CD4-positive, CD25-positive, alpha-beta regulatory T cell (primary cell): Measurements from ENCODE around the gene SMARCA1. TPM values are rescaled to one million over a fixed set of nuclear protein-coding genes. Genes with fewer than 3 reads are reported as not detected.

Experiments used
- ATAC-seq, 2 donors: fragments of 150-1000 bp; cut with Tn5 transposase; one replicate each; pipeline ENCODE4 v1.10.0; 2021; ENCODE audit warnings: low read depth in 2 of 2, moderate number of reproducible peaks in 2 of 2, moderate library complexity in 1 of 2
- DNase-seq, 3 donors: peaks; one replicate each; pipeline versions ENCODE4 v3.0.0 to v3.0.0-alpha.2; 2012 to 2022; ENCODE audit warnings: mixed read lengths in 1 of 3
- H3K27ac ChIP-seq: one replicate; pipeline ENCODE4 v1.7.0; 2013; ENCODE audit warnings: mild to moderate bottlenecking, low read length; ENCODE audit not compliant: insufficient read depth, poor library complexity, severe bottlenecking
- H3K27me3 ChIP-seq: one replicate; pipeline ENCODE4 v1.7.0; 2013; ENCODE audit warnings: low read length; ENCODE audit not compliant: control insufficient read depth, insufficient read depth
- H3K36me3 ChIP-seq: one replicate; pipeline ENCODE4 v1.7.0; 2013; ENCODE audit warnings: mild to moderate bottlenecking, low read length, moderate library complexity; ENCODE audit not compliant: control insufficient read depth, insufficient read depth
- H3K4me1 ChIP-seq: 2 replicates; pipeline ENCODE4 v1.7.0; 2013; ENCODE audit warnings: mild to moderate bottlenecking, low read length; ENCODE audit not compliant: insufficient read depth, control insufficient read depth, poor library complexity, severe bottlenecking
- H3K4me3 ChIP-seq: one replicate; pipeline ENCODE4 v1.7.0; 2013; ENCODE audit warnings: low read depth, mild to moderate bottlenecking, low read length, moderate library complexity
- H3K9me3 ChIP-seq, 2 experiments: 1 replicate in 1 of 2; 2 replicates in 1 of 2; pipeline ENCODE4 v1.7.0; 2013; ENCODE audit warnings: low read length in 2 of 2, mild to moderate bottlenecking in 1 of 2, moderate library complexity in 1 of 2; ENCODE audit not compliant: control insufficient read depth in 2 of 2
- H3K27ac Mint-ChIP-seq, 3 donors: one replicate each; pipeline ENCODE4 v1.8.0; 2020 to 2022; ENCODE audit warnings: mild to moderate bottlenecking in 3 of 3, mixed read lengths in 3 of 3, moderate library complexity in 2 of 3
- H3K27me3 Mint-ChIP-seq: one replicate; pipeline ENCODE4 v1.8.0; 2022; ENCODE audit warnings: mild to moderate bottlenecking, mixed read lengths
- H3K36me3 Mint-ChIP-seq: one replicate; pipeline ENCODE4 v1.8.0; 2020; ENCODE audit warnings: mixed read lengths
- H3K4me1 Mint-ChIP-seq, 4 donors: one replicate each; pipeline ENCODE4 v1.8.0; 2020 to 2022; ENCODE audit warnings: mixed read lengths in 4 of 4, mild to moderate bottlenecking in 1 of 4
- H3K4me3 Mint-ChIP-seq, 4 donors: one replicate each; pipeline ENCODE4 v1.8.0; 2020 to 2022; ENCODE audit warnings: mild to moderate bottlenecking in 4 of 4, mixed read lengths in 4 of 4, moderate library complexity in 3 of 4
- H3K9me3 Mint-ChIP-seq, 7 donors: one replicate each; pipeline ENCODE4 v1.8.0; 2020 to 2022; ENCODE audit warnings: mixed read lengths in 7 of 7, mild to moderate bottlenecking in 3 of 7, moderate library complexity in 2 of 7
- polyA plus RNA-seq, 4 donors: library from polyadenylated mRNA; unstranded; fragments of 300-500 nt; fragmentation: Illumina TruSeq; gene quantifications; one replicate each; pipeline ENCODE4 v1.2.3, GENCODE V29; 2021
- total RNA-seq: library from RNA; stranded (reverse); gene quantifications from one replicate; pipeline ENCODE4 v1.2.3, GENCODE V29; 2022

Gene SMARCA1
- total and polyA plus RNA-seq, 5 donors from 2014 or later: 0.14 to 0.59 (median 0.25) TPM; not detected in 2

- no peaks in the 10 kb centered on the region for H3K9me3 ChIP-seq
- H3K4me3 ChIP-seq: no peak overlapping the region
- peaks cover 0 to 2% (median 1%) of the 10 kb centered on the region in 4 donors for H3K4me1 Mint-ChIP-seq
- DNase-seq (peak in 1 of 3 donors; percentile 7), ATAC-seq (no peak)
- peaks cover 13% of the 10 kb centered on the region for H3K27me3 Mint-ChIP-seq
- peaks cover 12% of the 10 kb centered on the region for H3K27me3 ChIP-seq
- H3K27ac Mint-ChIP-seq: no peak overlapping the region
- H3K4me3 Mint-ChIP-seq: peak overlapping the region in 2 of 4 donors; percentile 56 to 72
- no peaks in the 10 kb centered on the region for H3K4me1 ChIP-seq
- no peaks in the 10 kb centered on the region for H3K36me3 ChIP-seq
- no peak overlapping the region for H3K27ac ChIP-seq
- H3K36me3 Mint-ChIP-seq: no peaks in the 10 kb centered on the region
- H3K9me3 Mint-ChIP-seq: no peaks in the 10 kb centered on the region
Observed at GRCh38 chrX:129540722-129541184, 17.5 kb upstream of the SMARCA1 start.

DNA sequence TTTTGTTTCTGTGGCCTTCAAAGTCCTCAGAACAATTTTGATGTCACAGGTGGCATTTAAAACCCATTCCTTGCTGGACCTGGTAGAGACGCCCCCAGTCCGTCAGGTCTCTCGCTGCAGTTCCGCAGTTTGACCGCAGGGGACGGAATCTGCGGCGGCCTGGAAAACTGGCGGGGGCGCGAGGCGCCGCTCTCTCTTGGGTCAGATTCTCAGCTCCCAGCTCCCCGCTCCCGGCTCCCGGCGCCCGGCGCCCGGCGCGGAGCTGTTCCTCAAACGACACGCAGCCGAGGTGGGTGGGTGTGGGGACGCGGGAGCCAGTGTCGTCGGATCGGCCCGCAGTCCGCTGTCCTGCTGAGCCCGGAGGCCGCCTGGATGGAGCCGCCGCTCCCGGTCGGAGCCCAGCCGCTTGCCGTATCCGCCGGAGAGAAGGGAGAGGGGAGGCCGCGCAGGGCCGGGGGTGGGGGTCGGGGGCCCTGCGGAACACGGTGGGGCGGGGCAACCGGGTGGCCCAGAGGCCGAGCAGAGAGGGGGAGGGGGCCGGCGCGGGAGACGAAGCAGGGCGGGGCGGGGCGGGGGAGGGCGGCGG, 16.9 kb upstream of the SMARCA1 start, which contains the start of gene OCRL:
Gene OCRL, plus strand, starts transcription at position 192 of the 586 bp plus-strand sequence. Its CDS starts 181 bp downstream, at position 373.
- Mint-ChIP-seq H3K36me3 (no peaks in the 10 kb centered on the region), H3K27me3 (peaks cover 13% of the 10 kb centered on the region)
- peak; percentile 12 to 53 (median 21) for DNase-seq

DNA sequence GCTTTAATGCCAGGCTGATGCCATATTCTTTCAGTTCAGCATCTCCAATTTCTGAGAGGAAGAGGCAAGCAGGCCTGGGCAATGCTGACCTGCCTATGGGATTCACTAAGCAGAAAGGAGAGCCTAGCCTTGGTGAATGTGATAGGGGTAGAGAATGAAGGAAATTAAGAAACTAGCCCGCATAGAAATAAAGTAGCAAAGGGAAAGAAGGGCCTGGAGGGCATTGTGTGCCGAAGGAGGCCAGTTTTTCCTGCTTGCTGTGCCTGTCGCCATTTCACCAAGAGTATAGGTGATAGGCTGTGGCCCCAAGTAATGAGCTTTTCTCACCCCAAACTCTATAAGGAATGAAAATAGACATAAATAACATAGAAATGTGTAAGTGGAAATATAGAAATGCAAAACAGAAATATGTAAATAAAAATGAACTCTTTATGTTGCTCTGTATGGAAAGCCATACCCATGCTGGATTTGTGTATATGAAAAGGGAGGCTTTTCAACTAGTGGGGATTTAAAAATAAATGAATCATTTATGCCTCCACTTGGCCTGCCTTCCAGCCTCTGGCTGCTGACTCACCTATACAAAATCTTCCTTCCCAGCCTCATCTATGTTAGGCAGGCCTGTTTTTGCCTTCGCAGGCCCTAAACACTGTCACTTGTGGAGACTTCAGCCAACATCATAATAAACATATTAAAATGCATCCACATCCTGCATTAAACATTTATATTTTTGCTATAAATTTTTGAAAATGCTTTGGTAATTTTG, 11.7 kb upstream of the SMARCA1 start:
- Mint-ChIP-seq H3K36me3 (no peaks in the 10 kb centered on the region), H3K27me3 (peaks cover 9% of the 10 kb centered on the region), H3K27ac (no peak overlapping the region), H3K9me3 (no peaks in the 10 kb centered on the region), H3K4me3 (no peak overlapping the region), H3K4me1 (peaks cover 0 to 2% (median 0%) of the 10 kb centered on the region in 4 donors)
- H3K4me3 ChIP-seq: no peak overlapping the region
- H3K36me3 ChIP-seq: no peaks in the 10 kb centered on the region
- DNase-seq: no peak
- H3K27ac ChIP-seq: no peak overlapping the region
- H3K4me1 ChIP-seq: no peaks in the 10 kb centered on the region
- ATAC-seq: no peak
- peaks cover 8% of the 10 kb centered on the region for H3K27me3 ChIP-seq
- H3K9me3 ChIP-seq: no peaks in the 10 kb centered on the region

More for the DNA sequence above, 16.9 kb upstream of the SMARCA1 start, which contains the start of gene OCRL:
- H3K4me3 Mint-ChIP-seq: peak within 1 kb of the TSS; percentile 33 to 89 (median 72)
- Histone ChIP-seq H3K27me3 (peaks cover 12% of the 10 kb centered on the region), H3K4me3 (no peak within 1 kb of the TSS), H3K9me3 (no peaks in the 10 kb centered on the region), H3K4me1 (no peaks in the 10 kb centered on the region), H3K36me3 (no peaks in the 10 kb centered on the region), H3K27ac (no peak within 1 kb of the TSS)
- ATAC-seq: peak in 1 of 2 donors; percentile 55
- no peaks in the 10 kb centered on the region for H3K9me3 Mint-ChIP-seq
- peaks cover 0 to 2% (median 1%) of the 10 kb centered on the region in 4 donors for H3K4me1 Mint-ChIP-seq
- H3K27ac Mint-ChIP-seq: peak within 1 kb of the TSS in 1 of 3 donors; percentile 28

DNA sequence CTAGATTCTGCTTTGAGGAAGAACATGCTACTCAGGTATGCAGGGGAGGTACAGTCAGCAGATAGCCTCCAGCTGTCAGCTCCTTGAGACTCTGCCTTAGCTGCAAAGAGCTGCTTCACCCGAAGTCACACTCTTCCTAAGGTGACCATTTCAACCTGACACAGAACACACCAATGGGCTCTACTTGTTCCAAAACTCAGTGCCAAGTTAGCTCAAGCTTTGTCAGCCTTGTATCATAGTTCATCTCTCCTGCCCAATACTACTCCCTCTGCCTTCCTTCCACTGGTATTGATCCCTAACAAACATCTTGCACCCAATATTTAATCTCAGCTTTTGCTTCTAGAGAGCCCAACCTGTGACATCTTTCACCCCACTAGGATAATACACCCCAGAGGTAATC, 7.8 kb upstream of the SMARCA1 start:
- Histone ChIP-seq H3K4me1 (no peaks in the 10 kb centered on the region), H3K4me3 (no peak overlapping the region), H3K36me3 (no peaks in the 10 kb centered on the region), H3K9me3 (no peaks in the 10 kb centered on the region), H3K27me3 (no peaks in the 10 kb centered on the region), H3K27ac (no peak overlapping the region)
- H3K36me3 Mint-ChIP-seq: no peaks in the 10 kb centered on the region
- H3K4me1 Mint-ChIP-seq: peaks cover 0 to 2% (median 0%) of the 10 kb centered on the region in 4 donors
- no peak overlapping the region for H3K27ac Mint-ChIP-seq
- DNase-seq: no peak
- H3K9me3 Mint-ChIP-seq: no peaks in the 10 kb centered on the region
- no peaks in the 10 kb centered on the region for H3K27me3 Mint-ChIP-seq
- ATAC-seq: no peak
- no peak overlapping the region for H3K4me3 Mint-ChIP-seq

- H3K4me1 Mint-ChIP-seq: peaks cover 0 to 2% (median 0%) of the 10 kb centered on the region in 4 donors
- no peaks in the 10 kb centered on the region for H3K9me3 Mint-ChIP-seq
- no peaks in the 10 kb centered on the region for H3K9me3 ChIP-seq
- no peaks in the 10 kb centered on the region for H3K36me3 ChIP-seq
- DNase-seq (no peak), ATAC-seq (no peak)
- no peaks in the 10 kb centered on the region for H3K36me3 Mint-ChIP-seq
- no peak overlapping the region for H3K4me3 Mint-ChIP-seq
- no peak overlapping the region for H3K27ac ChIP-seq
- H3K27me3 ChIP-seq: no peaks in the 10 kb centered on the region
- no peaks in the 10 kb centered on the region for H3K4me1 ChIP-seq
- H3K4me3 ChIP-seq: no peak overlapping the region
- no peak overlapping the region for H3K27ac Mint-ChIP-seq
- H3K27me3 Mint-ChIP-seq: peaks cover 1% of the 10 kb centered on the region
Observed at GRCh38 chrX:129530410-129530809, 7.1 kb upstream of the SMARCA1 start.

DNA sequence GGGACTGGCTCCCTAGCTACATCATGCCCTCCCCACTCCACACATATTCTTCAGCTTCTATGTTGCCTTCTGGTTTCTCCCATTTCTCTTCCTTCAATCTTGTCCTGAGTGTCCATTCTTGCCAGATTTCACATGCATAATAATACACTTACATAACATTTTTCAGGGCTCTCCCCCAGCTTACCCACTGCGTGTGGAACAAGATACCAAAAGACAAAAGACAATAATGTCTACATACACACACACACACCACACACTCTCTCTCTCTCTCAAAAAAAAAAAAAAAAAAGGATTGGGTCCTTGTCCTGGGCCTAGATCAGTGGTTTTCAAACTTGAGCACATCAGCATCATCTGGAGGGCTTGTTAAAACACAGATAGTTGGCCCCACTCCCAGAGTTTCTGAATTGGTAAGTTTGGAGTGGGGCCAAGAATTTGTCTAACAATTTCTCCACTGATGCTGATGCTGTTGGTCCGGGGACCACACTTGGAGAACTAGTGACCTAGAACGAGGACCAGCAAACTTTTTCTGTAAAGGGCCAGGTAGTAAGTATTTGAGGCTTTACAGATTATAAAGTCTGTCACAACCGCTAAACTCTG, 6.5 kb upstream of the SMARCA1 start:
- Mint-ChIP-seq H3K4me1 (peaks cover 0 to 2% (median 0%) of the 10 kb centered on the region in 4 donors), H3K27ac (peak overlapping the region in 2 of 3 donors; percentile 3 to 33), H3K4me3 (no peak overlapping the region), H3K9me3 (no peaks in the 10 kb centered on the region), H3K27me3 (peaks cover 4% of the 10 kb centered on the region), H3K36me3 (no peaks in the 10 kb centered on the region)
- ATAC-seq (no peak), DNase-seq (no peak)
- Histone ChIP-seq H3K27me3 (peaks cover under 1% of the 10 kb centered on the region), H3K4me1 (no peaks in the 10 kb centered on the region), H3K4me3 (no peak overlapping the region), H3K27ac (no peak overlapping the region), H3K9me3 (no peaks in the 10 kb centered on the region), H3K36me3 (no peaks in the 10 kb centered on the region)

DNA sequence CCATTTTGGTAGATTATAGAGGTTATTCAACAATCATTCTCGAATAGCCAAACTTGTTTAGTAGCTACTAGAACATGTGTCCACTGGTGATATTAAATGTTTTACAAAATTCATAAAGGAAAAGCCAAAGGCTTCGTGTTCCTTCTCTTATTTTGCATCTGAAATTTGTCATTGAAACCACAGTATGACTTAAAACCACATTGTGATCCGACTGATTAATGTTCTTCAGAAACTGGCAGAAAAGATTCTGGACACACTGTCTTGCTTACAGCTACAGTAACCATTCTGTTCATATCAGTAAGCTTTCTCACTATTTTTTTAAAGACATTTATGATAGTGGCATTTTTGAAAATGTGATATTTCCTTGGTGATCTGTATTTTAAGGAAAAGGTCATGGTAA, 2.6 kb upstream of the SMARCA1 start:
- H3K4me1 ChIP-seq: peaks cover 4% of the 10 kb centered on the region
- no peaks in the 10 kb centered on the region for H3K9me3 ChIP-seq
- ATAC-seq: no peak
- Mint-ChIP-seq H3K9me3 (no peaks in the 10 kb centered on the region), H3K36me3 (no peaks in the 10 kb centered on the region), H3K4me3 (no peak overlapping the region), H3K27ac (no peak overlapping the region), H3K27me3 (peaks cover 22% of the 10 kb centered on the region), H3K4me1 (peaks cover 0 to 7% (median 3%) of the 10 kb centered on the region in 4 donors)
- no peak for DNase-seq
- no peak overlapping the region for H3K4me3 ChIP-seq
- no peaks in the 10 kb centered on the region for H3K36me3 ChIP-seq
- H3K27me3 ChIP-seq: peaks cover 5% of the 10 kb centered on the region
- no peak overlapping the region for H3K27ac ChIP-seq
